ENCODE measurements around the gene NLRP13.
"Not testable (repeated sequence)": the region's sequence is repeated elsewhere in the genome, so short reads cannot be mapped to it uniquely, and the experiment has no call there.

Gene NLRP13

GRCh38 chr19:55931936-55932386 lies at the start of gene NLRP13:
Gene NLRP13 (minus strand): TSS chr19:55932336. CDS start chr19:55932311, 25 bp downstream.
- no peak for DNase-seq

GRCh38 chr19:55980415-55980814 lies 48.3 kb upstream of the NLRP13 start:
- DNase-seq = no peak

GRCh38 chr19:55973982-55974381 lies 41.8 kb upstream of the NLRP13 start:
- no peak for DNase-seq

- no peak for DNase-seq
Measured at GRCh38 chr19:55962186-55962585, 30.1 kb upstream of the NLRP13 start.

- DNase-seq = no peak
Measured at GRCh38 chr19:55959996-55960675, 28.0 kb upstream of the NLRP13 start.

GRCh38 chr19:55958356-55958755 lies 26.2 kb upstream of the NLRP13 start:
- DNase-seq = no peak

- DNase-seq = no peak
Measured at GRCh38 chr19:55956431-55956830, 24.3 kb upstream of the NLRP13 start.

GRCh38 chr19:55950566-55950965 lies 18.4 kb upstream of the NLRP13 start:
- not testable (repeated sequence) for DNase-seq

- no peak for DNase-seq
Measured at GRCh38 chr19:55947532-55947931, 15.4 kb upstream of the NLRP13 start, which contains the start of gene NLRP8. Gene NLRP8 (plus strand): TSS chr19:55947832.

GRCh38 chr19:55940306-55940705 lies 8.2 kb upstream of the NLRP13 start:
- DNase-seq = no peak

GRCh38 chr19:55939206-55939605 lies 7.1 kb upstream of the NLRP13 start:
- no peak for DNase-seq

GRCh38 chr19:55935206-55935605 lies 3.1 kb upstream of the NLRP13 start:
- DNase-seq = no peak

GRCh38 chr19:55930996-55931515 lies 1.1 kb downstream of the NLRP13 start:
- DNase-seq = no peak

- not testable (repeated sequence) for DNase-seq
Measured at GRCh38 chr19:55929258-55929657, 2.9 kb downstream of the NLRP13 start.

GRCh38 chr19:55927991-55928390 lies 4.1 kb downstream of the NLRP13 start:
- DNase-seq = no peak

GRCh38 chr19:55923556-55923955 lies 8.6 kb downstream of the NLRP13 start:
- no peak for DNase-seq

GRCh38 chr19:55913643-55914268 lies 18.4 kb downstream of the NLRP13 start:
- DNase-seq = no peak

- no peak for DNase-seq
Measured at GRCh38 chr19:55912916-55913315, 19.2 kb downstream of the NLRP13 start.

- no peak for DNase-seq
Measured at GRCh38 chr19:55909801-55910200, 22.3 kb downstream of the NLRP13 start.

GRCh38 chr19:55907746-55908145 lies 24.4 kb downstream of the NLRP13 start:
- DNase-seq = no peak

- DNase-seq = no peak
Measured at GRCh38 chr19:55907286-55907685, 24.9 kb downstream of the NLRP13 start.

- DNase-seq = no peak
Measured at GRCh38 chr19:55902080-55902751, 29.9 kb downstream of the NLRP13 start.

GRCh38 chr19:55901369-55902079 lies 30.6 kb downstream of the NLRP13 start:
- no peak for DNase-seq
